ENCODE results near the gene LRRC27. TPM values are rescaled to one million over a fixed set of nuclear protein-coding genes. Genes with fewer than 3 reads are reported as not detected.

The LRRC27 gene
- total RNA-seq, 2 experiments from 2014 or later = 2.4 to 2.8 TPM

DNA sequence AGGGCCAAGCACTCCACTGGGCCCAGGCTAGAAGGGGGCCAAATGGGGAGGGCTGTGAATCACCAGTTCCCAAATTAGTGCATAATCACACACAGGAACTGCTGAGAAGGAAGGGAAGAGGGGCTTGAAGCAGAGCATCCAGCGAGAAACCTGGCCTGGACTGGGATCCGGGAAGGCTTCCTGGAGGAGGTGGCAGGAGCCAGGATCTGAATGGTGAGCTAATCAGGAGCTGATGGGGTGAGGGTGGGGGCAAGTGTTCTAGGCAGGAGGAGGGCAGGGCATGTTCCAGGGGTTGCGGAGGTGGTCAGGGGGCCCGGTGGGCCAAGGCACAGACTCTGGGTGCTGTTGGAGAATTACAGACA is 77.7 kb downstream of the LRRC27 start:
- TF ChIP-seq CTCF (IDR thresholded peaks at IDR 0.05) = no peak
- H3K27ac Mint-ChIP-seq = no peak overlapping the region
- H3K4me1 ChIP-seq (ENCODE audit: insufficient read depth, low read length) = peaks cover 21% of the 10 kb centered on the region

DNA sequence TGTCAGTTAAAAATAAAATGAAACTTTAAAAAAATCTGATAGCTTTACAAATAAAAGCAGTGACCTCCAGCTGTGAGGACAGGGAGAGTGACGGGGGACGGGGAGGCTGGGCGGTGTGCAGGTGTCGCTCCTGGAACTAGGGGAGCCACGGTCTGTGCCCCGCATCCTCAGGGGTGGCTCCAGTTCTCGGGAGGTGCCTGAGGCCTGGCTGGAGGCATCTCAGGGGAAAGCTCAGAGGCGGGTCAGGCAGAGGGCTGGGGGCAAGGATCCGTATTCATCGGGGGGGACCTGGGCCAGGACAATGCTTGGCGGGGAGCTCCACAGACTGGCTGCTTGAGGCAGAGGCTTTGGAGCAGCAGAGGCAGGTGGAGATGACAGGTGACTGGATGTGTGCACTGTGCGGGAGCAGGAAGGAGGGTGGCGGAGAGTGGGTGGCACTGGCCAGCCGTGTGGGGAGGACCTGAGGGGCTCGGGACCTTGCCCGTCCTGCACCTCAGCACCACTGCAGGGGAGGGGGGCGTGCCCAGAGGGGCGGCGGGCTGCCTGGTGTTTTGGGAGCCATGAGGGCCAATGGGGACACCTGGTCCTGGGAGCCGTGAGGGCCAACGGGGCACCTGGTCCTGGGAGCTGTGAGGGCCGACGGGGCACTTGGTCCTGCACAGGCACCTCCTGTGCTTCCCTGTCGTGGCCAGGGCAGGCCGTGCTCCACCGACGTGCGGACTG is 78.2 kb downstream of the LRRC27 start:
- H3K4me3 Mint-ChIP-seq = no peak overlapping the region
- peaks cover 21% of the 10 kb centered on the region for H3K4me1 ChIP-seq (ENCODE audit: insufficient read depth, low read length)

More for the DNA sequence above, 77.7 kb downstream of the LRRC27 start:
- H3K4me3 ChIP-seq (ENCODE audit: low read length) = no peak overlapping the region
- no peaks in the 10 kb centered on the region for H3K9me3 ChIP-seq (ENCODE audit: control insufficient read depth in 1 of 2, insufficient read depth in 1 of 2, low read length in 2 of 2)
- Mint-ChIP-seq H3K4me1 (ENCODE audit: low read depth) (peaks cover 16% of the 10 kb centered on the region), H3K36me3 (ENCODE audit: low read depth) (peaks cover 13% of the 10 kb centered on the region), H3K27me3 (no peaks in the 10 kb centered on the region), H3K9me3 (no peaks in the 10 kb centered on the region), H3K4me3 (no peak overlapping the region)
- H3K27ac ChIP-seq (ENCODE audit: low read depth in 1 of 2, low read length in 2 of 2) = no peak overlapping the region
- ATAC-seq (ENCODE audit: poor library complexity) (no peak), DNase-seq (no peak)
- CTCF ChIA-PET = no interaction called here
- intact Hi-C loops (cut with DNase I, micrococcal nuclease) = no loop called here
- no peaks in the 10 kb centered on the region for H3K27me3 ChIP-seq (ENCODE audit: control insufficient read depth in 1 of 2, insufficient read depth in 2 of 2, low read length in 2 of 2)
- POLR2A ChIA-PET = no interaction called here
- H3K36me3 ChIP-seq (ENCODE audit: insufficient read depth, low read length) = peaks cover 10% of the 10 kb centered on the region

DNA sequence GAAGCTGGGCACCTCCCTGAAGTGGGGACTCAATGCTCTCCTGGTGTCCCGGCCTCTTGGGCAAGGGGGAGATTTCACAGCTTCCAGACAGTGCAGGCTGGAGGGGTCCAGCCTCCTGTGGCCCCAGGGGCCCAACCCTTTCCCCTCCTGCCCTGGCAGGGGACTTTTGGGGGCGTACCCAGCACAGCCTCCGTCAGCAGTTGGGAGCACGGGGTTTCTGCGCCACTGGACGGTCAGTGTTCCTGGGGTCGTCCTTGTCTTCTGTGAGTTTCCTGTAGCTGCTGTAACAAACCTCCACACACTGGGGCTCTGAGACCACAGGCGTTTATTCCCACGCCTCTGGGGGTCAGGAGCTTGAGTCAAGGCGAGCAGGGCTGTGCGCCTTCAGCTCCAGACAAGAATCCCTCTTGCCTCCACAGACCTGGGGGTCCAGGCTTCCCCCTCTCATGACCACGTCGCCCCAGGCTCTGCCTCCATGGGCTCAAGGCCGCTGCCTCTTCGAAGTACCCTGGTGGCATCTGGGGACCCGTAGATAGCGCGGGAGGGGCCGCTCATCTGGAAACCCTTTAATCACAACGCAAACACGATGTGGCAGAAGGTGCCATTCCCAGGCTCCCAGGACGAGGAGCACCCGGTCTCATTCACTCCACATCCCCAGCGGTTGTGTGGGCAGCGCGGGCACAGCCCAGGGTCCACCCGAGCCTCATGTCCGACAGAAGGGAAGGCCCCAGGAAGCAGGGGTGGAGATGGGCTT is 79.0 kb downstream of the LRRC27 start:
- intact Hi-C loops (cut with DNase I, micrococcal nuclease) = no loop called here

More for the DNA sequence above, 78.2 kb downstream of the LRRC27 start:
- Mint-ChIP-seq H3K36me3 (ENCODE audit: low read depth) (peaks cover 15% of the 10 kb centered on the region), H3K27ac (no peak overlapping the region), H3K9me3 (no peaks in the 10 kb centered on the region), H3K27me3 (no peaks in the 10 kb centered on the region), H3K4me1 (ENCODE audit: low read depth) (peaks cover 20% of the 10 kb centered on the region)
- ChIA-PET CTCF (no interaction called here), POLR2A (no interaction called here)
- DNase-seq (no peak), ATAC-seq (ENCODE audit: poor library complexity) (no peak)
- intact Hi-C loops (cut with DNase I, micrococcal nuclease) = no loop called here
- Histone ChIP-seq H3K36me3 (ENCODE audit: insufficient read depth, low read length) (peaks cover 10% of the 10 kb centered on the region), H3K9me3 (ENCODE audit: control insufficient read depth in 1 of 2, insufficient read depth in 1 of 2, low read length in 2 of 2) (no peaks in the 10 kb centered on the region), H3K27ac (ENCODE audit: low read depth in 1 of 2, low read length in 2 of 2) (no peak overlapping the region), H3K27me3 (ENCODE audit: control insufficient read depth in 1 of 2, insufficient read depth in 2 of 2, low read length in 2 of 2) (no peaks in the 10 kb centered on the region), H3K4me3 (ENCODE audit: low read length) (no peak overlapping the region)
- no peak for TF ChIP-seq CTCF (IDR thresholded peaks at IDR 0.05)

More for the DNA sequence above, 79.0 kb downstream of the LRRC27 start:
- Histone ChIP-seq H3K27ac (ENCODE audit: low read depth in 1 of 2, low read length in 2 of 2) (no peak overlapping the region), H3K4me3 (ENCODE audit: low read length) (no peak overlapping the region), H3K27me3 (ENCODE audit: control insufficient read depth in 1 of 2, insufficient read depth in 2 of 2, low read length in 2 of 2) (no peaks in the 10 kb centered on the region), H3K36me3 (ENCODE audit: insufficient read depth, low read length) (peaks cover 10% of the 10 kb centered on the region), H3K4me1 (ENCODE audit: insufficient read depth, low read length) (peaks cover 21% of the 10 kb centered on the region), H3K9me3 (ENCODE audit: control insufficient read depth in 1 of 2, insufficient read depth in 1 of 2, low read length in 2 of 2) (no peaks in the 10 kb centered on the region)
- DNase-seq = no peak
- Mint-ChIP-seq H3K9me3 (no peaks in the 10 kb centered on the region), H3K36me3 (ENCODE audit: low read depth) (peaks cover 15% of the 10 kb centered on the region), H3K27me3 (no peaks in the 10 kb centered on the region), H3K4me1 (ENCODE audit: low read depth) (peaks cover 25% of the 10 kb centered on the region), H3K27ac (no peak overlapping the region), H3K4me3 (no peak overlapping the region)
- CTCF ChIA-PET = no interaction called here
- ATAC-seq (ENCODE audit: poor library complexity) = no peak
- POLR2A ChIA-PET = no interaction called here
- no peak for TF ChIP-seq CTCF (IDR thresholded peaks at IDR 0.05)
